ENCODE measurements around the gene CHRM5. TPM values are rescaled to one million over a fixed set of nuclear protein-coding genes. Genes with fewer than 3 reads are reported as not detected.

The CHRM5 gene
- total and polyA plus RNA-seq, 2 donors (not counting 1 experiment from before 2014, with no cell fraction given): not detected

DNA sequence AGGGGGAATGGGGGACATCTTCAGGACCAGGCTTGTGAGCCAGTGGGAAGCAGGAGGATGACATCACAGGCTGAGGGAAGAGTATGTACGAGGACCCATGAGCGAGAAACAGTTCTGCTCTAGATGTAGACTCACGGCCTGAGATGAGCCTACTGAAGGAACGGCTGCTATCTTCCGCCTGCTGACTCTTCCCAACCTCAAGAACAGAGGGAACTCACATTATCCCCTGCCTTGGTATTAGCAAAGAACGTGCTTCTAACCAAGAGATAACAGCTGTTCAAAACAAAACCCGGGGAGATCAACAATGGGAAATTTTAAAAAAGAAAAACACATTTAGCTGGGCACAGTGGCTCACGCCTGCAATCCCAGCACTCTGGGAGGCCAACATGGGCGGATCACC, 45.4 kb downstream of the CHRM5 start:
- CTCF ChIA-PET: no interaction called here
- no peak overlapping the region for H3K4me3 Mint-ChIP-seq
- H3K27me3 Mint-ChIP-seq: no peaks in the 10 kb centered on the region
- peaks cover 3% of the 10 kb centered on the region for H3K4me1 Mint-ChIP-seq
- no peaks in the 10 kb centered on the region for H3K9me3 Mint-ChIP-seq (ENCODE audit: insufficient read depth)
- ATAC-seq (ENCODE audit: low read depth) (no peak), DNase-seq (no peak)
- no peak overlapping the region for H3K4me3 ChIP-seq (ENCODE audit: control extremely low read depth in 1 of 5, extremely low read depth in 1 of 5, insufficient read depth in 1 of 5, low read depth in 2 of 5, low read length in 4 of 5)
- no peaks in the 10 kb centered on the region for H3K4me1 ChIP-seq (ENCODE audit: control insufficient read depth in 2 of 2, insufficient read depth in 2 of 2, low read length in 2 of 2)
- no peaks in the 10 kb centered on the region for H3K79me2 ChIP-seq (ENCODE audit: control insufficient read depth, insufficient read depth, low read length)
- WGBS (ENCODE audit: insufficient coverage): 88% methylated on average over 7 of the region's 9 CpGs
- no peak overlapping the region for H3K27ac ChIP-seq (ENCODE audit: low read length in 2 of 2)
- H3K4me2 ChIP-seq (replicated peaks; ENCODE audit: low read depth, low read length, poor library complexity, severe bottlenecking): no peak overlapping the region
- H4K20me1 ChIP-seq (ENCODE audit: control insufficient read depth, insufficient read depth, low read length, poor library complexity, severe bottlenecking): no peaks in the 10 kb centered on the region
- no peaks in the 10 kb centered on the region for H3K36me3 ChIP-seq (replicated peaks in 1 of 2; ENCODE audit: control extremely low read depth in 1 of 2, control insufficient read depth in 1 of 2, extremely low read depth in 1 of 2, insufficient read depth in 2 of 2, low read length in 1 of 2)
- no peak overlapping the region for H3K27ac Mint-ChIP-seq
- H3K27me3 ChIP-seq (replicated peaks in 1 of 4; ENCODE audit: control extremely low read depth in 1 of 4, control insufficient read depth in 3 of 4, insufficient read depth in 4 of 4, low read length in 3 of 4): no peaks in the 10 kb centered on the region
- H3K9ac ChIP-seq (ENCODE audit: low read length): no peak overlapping the region
- H2AFZ ChIP-seq (ENCODE audit: insufficient read depth, low read depth, low read length, poor library complexity, severe bottlenecking): no peak overlapping the region
- H3K9me3 ChIP-seq (ENCODE audit: control extremely low read depth in 1 of 3, control insufficient read depth in 2 of 3, insufficient read depth in 1 of 3, low read length in 2 of 3): no peaks in the 10 kb centered on the region
- TF ChIP-seq EZH2 (IDR thresholded peaks at IDR 0.05; ENCODE audit: borderline replicate concordance, insufficient read depth, low read depth, low read length, poor library complexity, severe bottlenecking): no peak
- TF ChIP-seq CTCF (IDR thresholded peaks at IDR 0.05): no peak
- POLR2A ChIA-PET: no interaction called here
- intact Hi-C loops (cut with micrococcal nuclease): loop anchor here (5.0 kb wide), 1 partner anchor 1366 kb away; no protein-coding TSS in a partner anchor

DNA sequence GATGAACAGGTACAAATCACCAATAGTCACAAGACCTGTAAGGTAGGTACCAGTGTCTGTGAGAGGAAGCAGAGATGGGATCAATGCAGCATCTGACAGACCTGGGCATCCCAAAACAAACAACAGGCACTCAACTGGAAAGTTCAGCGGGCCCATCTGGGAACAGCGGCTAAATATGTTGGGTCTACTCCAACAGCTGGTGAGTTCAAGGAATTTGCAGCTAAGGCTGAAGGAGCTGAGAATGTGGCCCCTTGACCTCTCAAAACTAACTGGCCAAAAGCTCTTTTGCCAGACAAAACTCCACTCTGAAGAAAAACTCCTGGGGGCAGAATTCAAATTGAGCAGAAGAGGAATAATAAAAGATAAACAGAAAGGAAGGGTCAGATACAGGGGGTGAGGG, 46.3 kb downstream of the CHRM5 start:
- no peak overlapping the region for H3K9ac ChIP-seq (ENCODE audit: low read length)
- no peak overlapping the region for H3K4me2 ChIP-seq (replicated peaks; ENCODE audit: low read depth, low read length, poor library complexity, severe bottlenecking)
- H3K27me3 ChIP-seq (replicated peaks in 1 of 4; ENCODE audit: control extremely low read depth in 1 of 4, control insufficient read depth in 3 of 4, insufficient read depth in 4 of 4, low read length in 3 of 4): no peaks in the 10 kb centered on the region
- H3K36me3 ChIP-seq (replicated peaks in 1 of 2; ENCODE audit: control extremely low read depth in 1 of 2, control insufficient read depth in 1 of 2, extremely low read depth in 1 of 2, insufficient read depth in 2 of 2, low read length in 1 of 2): no peaks in the 10 kb centered on the region
- Mint-ChIP-seq H3K4me1 (peaks cover 3% of the 10 kb centered on the region), H3K4me3 (no peak overlapping the region), H3K27me3 (no peaks in the 10 kb centered on the region), H3K27ac (no peak overlapping the region), H3K9me3 (ENCODE audit: insufficient read depth) (no peaks in the 10 kb centered on the region)
- no peaks in the 10 kb centered on the region for H4K20me1 ChIP-seq (ENCODE audit: control insufficient read depth, insufficient read depth, low read length, poor library complexity, severe bottlenecking)
- DNase-seq (no peak), ATAC-seq (ENCODE audit: low read depth) (no peak)
- H2AFZ ChIP-seq (ENCODE audit: insufficient read depth, low read depth, low read length, poor library complexity, severe bottlenecking): no peak overlapping the region
- CTCF ChIA-PET: no interaction called here
- no peak overlapping the region for H3K27ac ChIP-seq (ENCODE audit: low read length in 2 of 2)
- no peaks in the 10 kb centered on the region for H3K79me2 ChIP-seq (ENCODE audit: control insufficient read depth, insufficient read depth, low read length)
- WGBS (ENCODE audit: insufficient coverage): no CpG with 5 or more reads among the region's 2 CpGs
- H3K4me3 ChIP-seq (ENCODE audit: control extremely low read depth in 1 of 5, extremely low read depth in 1 of 5, insufficient read depth in 1 of 5, low read depth in 2 of 5, low read length in 4 of 5): no peak overlapping the region
- intact Hi-C loops (cut with micrococcal nuclease): loop anchor here (5.0 kb wide), 1 partner anchor 1367 kb away; no protein-coding TSS in a partner anchor
- POLR2A ChIA-PET: no interaction called here
- TF ChIP-seq CTCF (IDR thresholded peaks at IDR 0.05) (no peak), EZH2 (IDR thresholded peaks at IDR 0.05; ENCODE audit: borderline replicate concordance, insufficient read depth, low read depth, low read length, poor library complexity, severe bottlenecking) (no peak)
- H3K9me3 ChIP-seq (ENCODE audit: control extremely low read depth in 1 of 3, control insufficient read depth in 2 of 3, insufficient read depth in 1 of 3, low read length in 2 of 3): peaks cover 0 to under 1% (median 0%) of the 10 kb centered on the region in 3 donors
- H3K4me1 ChIP-seq (ENCODE audit: control insufficient read depth in 2 of 2, insufficient read depth in 2 of 2, low read length in 2 of 2): no peaks in the 10 kb centered on the region

All from B cell (primary cell).